ENCODE data around the gene PLEKHG1. TPM values are rescaled to one million over a fixed set of nuclear protein-coding genes. Genes with fewer than 3 reads are reported as not detected.

The PLEKHG1 gene
- 2.4 and 6.3 TPM in 2 replicates for total RNA-seq (2014; rRNA removed; shearing (Covaris generic))

DNA sequence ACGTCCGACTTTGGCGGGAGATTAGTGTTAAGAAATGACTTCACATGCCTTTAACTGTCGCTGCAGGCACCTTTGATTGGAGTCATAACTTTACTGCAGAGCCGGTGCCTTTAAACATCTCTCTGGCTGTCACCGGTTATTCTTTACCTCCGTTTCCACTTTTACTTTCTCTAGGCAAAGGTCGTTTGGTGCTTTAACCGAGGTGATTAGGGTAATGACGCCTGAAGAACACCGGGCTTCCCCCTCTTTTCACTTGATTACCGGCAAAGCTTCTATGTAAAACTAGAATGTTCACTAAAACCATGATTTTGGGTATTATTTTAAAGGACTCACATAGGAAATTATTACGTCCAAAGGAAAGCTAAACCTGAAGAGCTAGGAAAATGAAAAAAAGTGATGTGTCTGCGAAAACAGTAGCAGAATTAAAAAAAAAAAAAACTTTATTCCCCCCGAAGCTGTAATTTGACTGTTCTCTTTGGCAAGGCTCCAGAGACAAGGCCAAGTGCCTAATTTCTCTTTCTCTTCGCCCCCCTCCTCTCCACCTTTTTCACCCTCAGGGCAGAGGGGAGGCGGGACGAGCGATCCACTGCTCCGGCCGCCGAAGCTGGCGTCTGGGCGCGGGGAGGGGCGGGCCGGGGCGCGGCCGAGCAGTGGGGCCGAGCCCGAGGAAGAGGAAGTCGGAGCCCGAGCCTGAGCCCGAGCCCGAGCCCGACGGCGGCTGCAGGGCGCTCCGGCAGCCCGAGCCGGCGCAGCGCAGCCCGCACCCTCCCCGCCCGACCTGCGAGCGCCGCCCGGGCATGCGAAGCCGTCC is at the start of gene PLEKHG1:
Gene PLEKHG1, plus strand, starts transcription at position 687 of the 811 bp plus-strand sequence. CDS start 133,797 bp downstream, outside the sequence.
- DNase-seq (ENCODE audit: low spot score): peak; percentile 17

DNA sequence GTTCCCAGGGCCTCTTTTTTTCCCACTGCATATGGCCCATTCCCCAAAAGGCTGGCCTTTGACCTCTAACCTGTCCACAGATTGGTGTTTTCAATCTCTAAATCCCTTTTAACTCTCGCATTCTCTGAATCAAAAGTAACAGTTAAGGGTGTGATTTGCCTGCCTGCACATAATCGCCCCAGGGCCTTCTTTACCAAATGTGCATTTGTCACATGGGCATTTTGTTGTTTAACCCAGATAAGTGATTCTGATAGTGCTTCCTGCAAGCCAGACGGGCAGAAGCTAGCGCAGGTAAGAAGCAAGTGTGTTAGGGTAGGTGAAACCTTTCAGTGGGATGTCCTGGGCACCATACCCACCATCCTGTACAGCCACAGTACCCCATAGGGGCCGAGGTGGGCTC is 49.4 kb upstream of the PLEKHG1 start:
- DNase-seq (ENCODE audit: low spot score): no peak

DNA sequence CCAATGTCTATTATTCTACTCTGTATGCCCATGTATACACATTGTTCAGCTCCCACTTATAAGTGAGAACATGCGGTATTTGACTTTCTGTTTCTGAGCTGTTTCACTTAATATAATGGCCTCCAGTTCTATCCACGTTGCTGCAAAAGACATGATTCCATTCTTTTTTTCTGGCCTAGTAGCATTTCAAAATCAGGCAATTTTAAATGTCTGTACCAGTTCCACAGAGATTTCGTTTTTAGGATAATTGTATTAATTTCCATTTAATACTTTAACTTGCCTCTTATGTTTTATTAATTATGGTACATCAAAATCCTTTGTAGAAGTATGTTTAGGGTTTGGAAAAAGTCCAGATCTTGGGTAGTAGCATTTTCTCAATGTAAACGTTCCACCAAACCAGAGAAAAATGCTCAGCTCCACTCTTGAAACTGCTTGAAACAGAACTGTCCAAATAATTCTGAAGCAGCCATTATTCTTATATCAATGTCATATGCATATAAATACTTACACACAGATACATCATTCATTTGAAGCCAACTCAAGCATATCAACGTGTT is 42.6 kb upstream of the PLEKHG1 start:
- no peak for DNase-seq (ENCODE audit: low spot score)

DNA sequence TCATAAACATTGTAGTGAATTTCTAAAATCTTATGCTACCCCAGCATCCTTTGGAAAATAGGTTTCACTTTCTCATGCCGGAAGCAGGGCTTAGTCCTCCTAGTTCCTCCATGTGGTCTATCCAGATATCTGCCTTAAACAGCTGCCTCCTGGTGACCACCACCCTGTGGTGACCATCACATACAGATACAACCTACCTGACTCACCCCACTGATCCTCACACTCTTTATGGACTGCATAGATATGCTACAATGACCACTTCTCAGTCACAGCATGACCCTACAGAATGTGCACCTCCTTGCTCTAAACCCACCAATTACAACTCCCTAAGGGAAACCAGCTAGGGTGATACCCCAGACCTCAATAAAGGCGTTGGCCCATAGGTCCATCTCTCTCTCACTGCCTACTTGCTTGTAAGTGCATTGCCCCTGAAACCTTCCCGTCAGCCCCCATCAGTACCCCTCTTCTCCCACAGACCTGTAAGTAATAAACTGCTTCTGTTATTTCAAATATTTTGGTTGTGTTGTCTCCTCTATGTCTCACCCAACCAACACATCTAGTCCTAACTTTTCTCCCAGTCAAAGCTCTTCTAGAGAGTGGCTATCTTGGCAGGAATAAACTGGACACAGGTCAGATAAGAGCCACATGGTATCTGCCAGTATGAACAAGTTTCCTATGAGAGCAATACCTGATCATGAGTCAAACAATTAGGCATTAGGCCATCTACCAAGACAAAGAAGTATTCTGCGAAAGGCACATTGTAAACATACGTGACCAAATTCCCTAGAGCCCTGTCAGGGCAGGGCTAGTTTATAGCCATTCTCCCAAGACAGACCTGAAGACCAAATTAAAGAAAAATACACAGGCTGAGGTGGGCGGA is 39.4 kb upstream of the PLEKHG1 start:
- DNase-seq (ENCODE audit: low spot score): no peak

DNA sequence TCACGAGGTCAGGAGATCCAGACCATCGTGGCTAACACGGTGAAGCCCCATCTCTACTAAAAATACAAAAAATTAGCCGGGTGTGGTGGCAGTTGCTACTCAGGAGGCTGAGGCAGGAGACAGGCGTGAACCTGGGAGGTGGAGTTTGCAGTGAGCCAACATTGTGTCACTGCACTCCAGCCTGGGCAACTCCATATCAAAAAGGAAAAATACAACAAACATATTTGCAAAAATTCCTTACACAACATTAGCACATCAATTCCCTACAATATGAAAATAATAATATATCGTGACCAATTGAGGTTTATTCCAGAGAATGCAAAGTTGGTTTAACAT is 38.8 kb upstream of the PLEKHG1 start:
- DNase-seq (ENCODE audit: low spot score): no peak

DNA sequence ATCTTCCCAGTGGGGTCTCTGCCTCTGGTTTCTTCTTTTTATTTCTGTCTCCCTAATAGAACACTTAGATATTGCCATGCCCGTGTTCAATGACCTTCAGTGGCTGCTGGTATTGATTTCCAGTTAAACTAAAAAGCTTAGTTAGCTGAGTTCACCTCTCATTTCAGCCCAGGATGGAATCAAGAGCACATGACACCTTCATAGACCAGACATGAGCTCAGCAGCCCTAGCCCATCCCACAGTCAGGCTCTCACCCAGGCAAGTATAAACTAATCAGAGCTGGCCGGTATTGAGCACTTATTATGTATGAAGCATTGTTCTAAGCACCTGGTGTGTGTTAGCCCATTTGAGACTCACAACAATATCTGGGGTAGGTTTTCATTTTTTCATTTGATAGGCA is 33.7 kb upstream of the PLEKHG1 start:
- DNase-seq (ENCODE audit: low spot score): no peak

DNA sequence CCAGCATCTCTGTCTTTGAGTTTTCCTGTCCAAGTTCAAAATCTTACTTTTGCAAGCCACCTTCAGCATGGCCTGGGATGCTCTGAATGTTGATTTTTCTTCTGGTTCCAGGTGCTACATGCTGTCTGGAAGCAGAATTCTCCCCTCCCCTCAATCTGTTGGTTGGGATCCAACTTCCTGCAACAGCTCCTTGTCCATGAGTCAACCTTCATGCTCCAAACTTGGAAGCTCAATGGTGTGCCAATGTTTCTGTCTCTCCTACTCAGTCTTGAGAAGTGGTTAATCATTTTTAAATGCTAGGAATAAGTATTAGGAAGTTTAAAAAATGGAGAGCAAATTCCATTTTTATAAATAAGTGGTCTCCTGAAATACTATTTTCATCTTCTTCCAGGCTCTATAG is 33.2 kb upstream of the PLEKHG1 start:
- no peak for DNase-seq (ENCODE audit: low spot score)

DNA sequence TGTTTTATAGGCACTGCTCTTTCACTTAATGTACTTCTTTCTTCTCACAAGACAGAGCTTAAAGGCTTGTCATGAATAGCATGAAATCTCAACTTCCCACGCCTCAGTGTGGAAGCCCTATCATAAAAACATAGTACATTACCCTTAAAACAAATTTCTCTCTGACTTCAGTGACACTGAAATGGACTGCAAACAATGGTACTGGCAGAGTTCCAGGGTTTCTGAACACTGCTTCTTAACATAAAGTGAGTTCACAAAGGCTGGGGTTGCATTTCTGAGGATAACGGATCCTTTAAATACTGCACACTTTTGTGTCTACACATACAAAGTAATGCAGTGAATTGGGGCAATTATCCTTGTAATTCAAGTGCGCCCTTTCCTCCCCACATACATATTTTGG is 32.3 kb upstream of the PLEKHG1 start:
- no peak for DNase-seq (ENCODE audit: low spot score)

DNA sequence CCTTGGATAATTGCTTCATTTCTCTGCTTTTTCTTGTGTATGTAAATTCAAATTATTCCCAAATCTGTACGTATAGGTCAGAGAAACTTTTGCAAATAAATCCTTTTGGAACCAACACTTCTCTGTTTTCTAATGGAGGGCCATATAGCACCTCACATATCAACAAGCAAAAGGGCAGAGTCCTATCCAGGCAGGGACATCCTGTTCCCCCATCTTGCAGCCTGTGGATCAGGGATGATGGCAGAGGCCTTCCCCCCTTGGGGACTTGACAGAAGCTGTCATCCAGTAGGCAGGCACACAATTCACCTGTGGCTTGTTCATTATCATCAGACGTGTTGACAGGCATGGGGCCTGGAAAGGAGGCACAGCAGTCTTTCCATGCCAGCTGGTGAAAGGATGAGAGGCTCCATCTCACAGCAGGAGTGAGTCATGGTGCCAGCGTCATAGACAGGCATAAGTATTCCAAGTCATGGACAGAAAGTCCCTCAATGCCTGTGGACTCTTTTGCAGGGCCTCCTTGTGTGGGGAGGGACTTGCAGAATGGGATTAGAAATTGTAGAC is 31.8 kb upstream of the PLEKHG1 start:
- peak; percentile 10 for DNase-seq (ENCODE audit: low spot score)

DNA sequence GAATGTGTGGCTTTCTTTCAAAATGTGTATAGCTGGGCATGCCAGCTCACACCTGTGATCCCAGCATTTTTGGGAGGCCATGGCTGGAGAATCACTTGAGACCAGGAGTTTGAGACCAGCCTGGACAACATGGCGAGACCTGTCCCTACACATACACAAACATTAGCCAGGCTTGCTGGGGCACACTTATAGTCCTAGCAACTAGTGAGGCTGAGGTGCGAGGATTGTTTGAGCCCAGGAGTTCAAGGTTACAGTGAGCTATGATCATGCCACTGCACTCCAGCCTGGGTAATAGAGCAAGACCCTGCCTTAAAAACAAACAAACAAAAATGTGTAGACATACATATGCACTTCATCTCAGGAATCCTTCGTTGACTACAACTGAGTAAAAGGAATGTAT is 31.1 kb upstream of the PLEKHG1 start:
- no peak for DNase-seq (ENCODE audit: low spot score)

DNA sequence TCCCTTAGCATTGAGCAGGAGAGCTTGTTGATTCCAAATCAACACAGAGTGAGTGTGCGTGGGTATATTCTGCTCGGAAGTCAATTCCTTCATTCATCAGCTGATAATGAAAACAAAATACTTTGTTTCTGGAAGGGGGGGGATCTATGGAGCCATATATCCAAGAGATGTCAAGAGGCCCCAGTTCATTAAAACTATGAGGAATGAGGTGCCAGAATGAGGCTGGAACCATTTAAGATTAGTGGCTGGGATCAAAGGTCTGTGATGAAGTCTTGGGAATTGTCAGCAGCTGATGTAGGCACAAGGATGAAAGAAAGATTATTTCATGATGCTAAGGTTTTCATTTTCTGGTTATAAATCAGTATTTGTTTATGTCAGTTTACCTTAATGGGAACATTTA is 30.5 kb upstream of the PLEKHG1 start:
- no peak for DNase-seq (ENCODE audit: low spot score)

DNA sequence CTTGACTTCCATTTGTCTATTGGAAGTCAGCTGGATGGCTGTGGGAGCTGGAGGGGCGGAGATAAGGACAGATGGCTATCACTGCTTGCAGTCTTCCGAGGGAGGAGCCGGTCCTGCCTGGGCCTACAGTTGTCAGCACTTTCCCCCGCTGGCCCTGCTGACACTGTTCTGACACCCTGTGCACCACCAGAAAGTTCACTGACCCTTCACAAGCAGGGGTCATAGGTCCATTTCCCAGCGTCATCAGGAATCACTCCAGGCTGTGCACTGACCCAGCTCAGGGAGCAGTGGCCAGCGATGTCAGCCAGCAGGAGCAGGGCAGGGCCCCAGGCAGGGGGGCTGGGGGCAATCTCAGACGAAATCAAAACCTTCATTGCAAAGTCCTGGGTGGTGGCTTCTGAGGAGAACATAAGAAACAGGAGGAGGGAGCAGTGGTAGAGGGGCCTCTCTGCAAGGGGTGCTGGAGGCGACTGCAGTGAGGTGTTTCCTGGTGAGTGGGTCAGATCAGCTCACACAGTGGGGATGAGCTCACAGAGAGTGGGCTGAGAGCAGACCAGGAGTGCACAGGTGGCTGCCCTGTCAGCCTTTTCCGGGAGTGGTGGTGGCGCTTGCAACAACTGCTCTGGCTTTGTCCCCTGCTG is 26.5 kb upstream of the PLEKHG1 start:
- DNase-seq (ENCODE audit: low spot score): no peak

DNA sequence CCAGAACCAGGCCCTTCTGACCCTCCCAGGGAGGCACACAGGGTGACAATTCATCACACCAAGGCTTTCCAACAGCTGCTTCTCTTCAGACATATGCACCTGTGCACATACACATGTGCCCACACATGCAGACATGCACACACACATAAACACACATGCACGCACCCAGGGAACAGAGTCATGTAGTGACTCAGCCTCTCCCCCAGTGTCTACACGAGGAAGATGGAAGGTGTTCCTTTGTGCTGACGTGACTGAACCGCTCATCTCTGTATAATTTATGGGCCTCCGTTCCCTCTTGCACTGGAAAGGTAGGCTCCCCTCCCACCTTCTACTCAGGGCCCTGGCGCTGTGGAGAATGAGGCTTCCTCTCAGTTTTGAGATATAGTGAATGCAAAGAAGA is 23.8 kb upstream of the PLEKHG1 start:
- no peak for DNase-seq (ENCODE audit: low spot score)

DNA sequence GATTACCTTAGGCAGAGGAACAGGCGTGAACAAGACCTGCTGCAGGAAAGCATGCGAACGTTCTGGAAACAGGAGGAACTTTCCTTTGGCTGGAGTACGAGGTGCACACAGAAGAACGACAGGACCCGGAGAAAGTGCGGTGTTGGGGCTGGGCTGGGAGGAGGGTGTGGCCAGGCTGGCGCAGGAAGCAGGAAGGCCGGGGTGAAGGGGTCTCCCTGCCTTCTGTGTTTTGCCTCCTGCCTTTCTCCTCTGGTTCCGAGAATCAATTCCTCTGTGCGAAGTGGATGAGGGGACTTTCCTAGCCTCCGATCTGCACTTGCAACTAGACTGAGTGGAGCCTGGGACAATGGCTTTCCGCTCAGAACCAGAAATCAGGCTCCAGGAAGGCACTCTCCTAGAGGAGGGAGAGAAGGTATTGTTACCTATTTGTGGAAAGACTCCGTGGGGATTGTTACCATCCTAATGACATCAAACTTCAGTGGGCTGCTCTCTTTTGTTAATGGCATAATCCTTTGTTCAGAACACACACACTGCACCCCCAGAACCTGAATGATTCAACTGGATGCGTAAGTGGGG is 22.9 kb upstream of the PLEKHG1 start:
- no peak for DNase-seq (ENCODE audit: low spot score)

DNA sequence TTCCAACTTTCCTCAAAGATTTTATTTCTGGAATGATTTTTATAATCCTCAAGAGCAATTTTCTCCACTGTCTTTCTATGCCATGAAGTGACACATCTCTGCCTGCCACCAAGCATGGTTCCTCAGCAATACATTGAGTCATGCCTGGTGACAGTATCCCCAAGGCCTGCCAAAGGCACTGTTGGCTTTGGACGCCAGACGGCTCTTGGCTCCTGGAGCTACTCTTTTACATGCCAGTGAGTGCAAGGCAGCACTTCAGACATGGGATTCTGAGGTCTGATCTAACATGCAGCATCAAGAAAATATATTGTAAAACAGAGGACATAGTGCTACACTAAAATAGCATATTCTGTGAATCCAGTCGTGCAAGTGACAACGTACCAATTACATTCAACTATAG is 20.1 kb upstream of the PLEKHG1 start:
- DNase-seq (ENCODE audit: low spot score): no peak

DNA sequence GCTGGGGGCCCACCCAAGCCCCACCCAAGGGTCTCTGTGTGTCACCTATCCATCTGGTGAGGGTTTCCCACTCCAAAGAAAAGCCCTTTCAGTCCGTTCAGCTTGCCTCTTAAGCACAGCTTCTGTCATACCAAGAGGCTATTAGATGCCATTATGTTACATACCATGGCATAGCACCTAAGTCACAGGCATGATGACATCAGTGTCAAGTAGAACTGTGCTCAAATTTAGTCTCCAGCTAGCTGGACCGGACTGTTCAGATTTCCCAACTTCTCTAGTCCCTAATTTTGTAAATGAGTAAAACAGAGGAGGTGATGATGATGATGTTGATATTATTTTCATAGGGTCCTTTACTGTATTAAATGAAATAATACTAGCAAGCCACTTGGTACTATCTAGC is 19.2 kb upstream of the PLEKHG1 start:
- DNase-seq (ENCODE audit: low spot score): no peak

DNA sequence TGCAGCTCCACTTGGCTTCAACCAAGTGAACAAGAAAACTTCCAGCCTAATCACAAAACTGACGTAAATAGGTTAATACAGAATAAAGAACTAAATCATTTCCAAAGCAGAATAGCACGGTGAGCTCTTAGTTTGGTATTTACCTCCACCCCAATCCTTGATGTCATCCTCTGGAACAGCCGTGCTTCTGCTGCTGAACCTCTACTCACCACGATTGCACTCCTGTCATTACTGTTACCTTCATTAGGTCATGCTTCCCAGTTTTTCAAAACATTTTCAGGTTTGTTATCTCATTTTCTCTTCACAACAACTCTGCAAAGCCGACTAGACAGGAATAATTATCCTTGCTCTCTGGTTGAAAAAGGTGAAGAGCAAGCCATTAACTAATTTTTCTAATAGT is 15.6 kb upstream of the PLEKHG1 start:
- DNase-seq (ENCODE audit: low spot score): no peak

DNA sequence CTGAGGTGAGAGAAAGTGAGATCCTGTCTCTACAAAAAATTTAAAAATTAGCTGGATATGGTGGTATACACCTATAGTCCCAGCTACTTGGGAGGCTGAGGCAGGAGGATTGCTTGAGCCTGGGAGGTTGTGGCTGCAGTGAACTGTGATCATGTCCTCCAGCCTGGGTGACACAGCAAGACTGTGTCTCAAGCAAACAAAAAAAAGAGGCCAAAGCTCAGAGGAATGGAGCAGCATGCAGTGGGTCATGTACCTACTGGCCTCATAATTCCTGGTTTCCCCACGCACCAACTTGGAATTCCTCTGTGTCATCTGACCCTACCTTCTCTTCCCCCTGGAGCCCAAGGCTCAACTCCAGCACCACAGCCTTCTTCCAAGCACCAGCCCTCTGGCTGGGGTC is 15.1 kb upstream of the PLEKHG1 start:
- no peak for DNase-seq (ENCODE audit: low spot score)

DNA sequence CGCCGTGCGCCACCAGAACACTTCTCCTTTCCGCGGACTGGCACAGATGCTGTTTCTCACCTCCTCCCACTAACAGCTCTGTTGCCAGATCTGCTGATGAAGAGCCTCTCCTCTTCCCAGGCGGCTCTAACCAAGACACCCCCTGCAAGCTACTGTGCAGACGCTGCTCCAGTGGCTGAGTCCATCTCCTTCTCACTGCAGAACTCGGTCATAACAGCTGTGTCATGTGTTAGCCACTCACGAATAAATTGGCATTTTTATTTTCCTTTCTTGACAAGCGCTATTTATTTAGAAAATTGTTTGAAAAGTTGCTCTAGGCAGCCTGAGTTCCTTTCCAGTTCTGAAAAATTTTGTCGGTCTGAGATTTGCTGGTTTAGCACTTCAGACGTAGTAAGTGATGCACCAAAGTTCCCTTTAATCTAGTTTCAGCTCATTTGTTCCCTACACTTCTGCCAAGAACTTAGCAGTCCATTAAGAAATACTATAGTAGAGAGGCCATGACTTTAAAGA is 12.8 kb upstream of the PLEKHG1 start:
- no peak for DNase-seq (ENCODE audit: low spot score)

DNA sequence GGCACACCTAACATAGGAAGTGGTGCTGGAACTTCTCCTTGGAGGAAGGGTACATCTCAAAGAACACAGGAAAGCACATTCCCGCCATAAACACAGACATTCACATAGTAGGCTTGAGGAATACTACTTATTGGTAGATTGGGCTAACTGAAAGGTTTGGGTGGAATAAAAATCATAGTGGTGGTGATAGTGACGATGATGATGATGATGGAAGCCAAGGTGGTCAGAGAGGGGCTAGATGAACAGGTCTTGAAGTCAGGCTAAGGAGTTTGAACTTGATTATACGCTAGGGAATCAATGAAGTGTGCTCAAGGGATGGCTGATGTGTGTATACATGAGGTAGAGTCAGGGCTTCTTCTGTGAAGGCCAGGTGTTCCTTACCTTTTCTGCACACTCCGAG is 12.0 kb upstream of the PLEKHG1 start:
- no peak for DNase-seq (ENCODE audit: low spot score)

DNA sequence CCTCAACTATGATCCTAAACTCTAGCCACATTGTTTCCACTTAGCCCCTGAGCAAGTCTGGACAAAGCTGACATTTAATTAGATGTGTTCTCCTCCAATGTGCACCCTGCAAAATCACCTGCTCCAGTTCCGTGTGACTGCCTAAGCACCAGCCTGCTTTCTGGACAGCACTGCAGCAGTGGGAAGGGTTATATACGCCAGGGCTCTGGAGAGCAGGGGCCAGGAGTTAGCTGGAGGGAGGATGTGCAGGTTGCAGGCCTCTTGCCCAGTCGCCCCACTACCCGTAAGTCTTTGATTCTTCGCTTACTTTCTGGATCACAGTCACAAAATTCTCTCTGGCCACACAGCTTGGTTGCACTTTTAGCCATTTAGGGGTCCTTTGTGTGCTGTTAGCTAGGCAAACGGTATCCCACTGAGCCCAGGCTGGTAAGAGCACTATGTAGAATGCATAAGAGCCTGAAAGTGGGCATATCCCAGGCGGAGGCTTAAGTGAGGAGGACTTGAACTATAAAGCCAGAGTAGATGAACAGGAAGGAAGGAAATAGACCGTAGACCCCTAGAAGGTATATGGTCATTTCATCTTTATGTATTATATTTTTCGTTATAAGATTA is 10.7 kb upstream of the PLEKHG1 start:
- DNase-seq (ENCODE audit: low spot score): no peak
